AG04450 (cell line): Measurements from ENCODE around the gene SLC10A7. TPM values are rescaled to one million over a fixed set of nuclear protein-coding genes. Genes with fewer than 3 reads are reported as not detected.

Experiments used
- CTCF ChIA-PET: fragments of 300-600, 350-600 bp; formaldehyde crosslinking; extraction: SDS; loops from one replicate; lab custom pipeline; 2022; ENCODE audit warnings: antibody characterized with exemption, inconsistent platforms; lab: Charles Lee
- POLR2A ChIA-PET: fragments of 350-600 bp; formaldehyde crosslinking; extraction: SDS; loops from one replicate; lab custom pipeline; 2021; ENCODE audit warnings: antibody characterized with exemption, inconsistent platforms; lab: Yijun Ruan, JAX
- DNase-seq: peaks from one replicate; pipeline ENCODE4 v3.0.0-alpha.2; 2011; ENCODE audit warnings: low read depth, low spot score
- H3K27ac ChIP-seq: one replicate; pipeline ENCODE4 v1.5.1; 2012; ENCODE audit warnings: low read depth, low read length, control low read depth
- H3K27me3 ChIP-seq: one replicate; pipeline ENCODE4 v1.6.0; 2012; ENCODE audit warnings: low read length; ENCODE audit not compliant: control insufficient read depth, insufficient read depth
- H3K4me3 ChIP-seq: 2 replicates; pipeline ENCODE4 v1.5.1; 2011; ENCODE audit warnings: mild to moderate bottlenecking, low read depth, low read length, control low read depth
- H3K9me3 ChIP-seq: 2 replicates; pipeline ENCODE4 v1.5.1; 2012; ENCODE audit warnings: low read length; ENCODE audit not compliant: control insufficient read depth, insufficient read depth
- polyA plus RNA-seq: library from polyadenylated mRNA; depleted of rRNA; stranded (reverse); fragments of >200 nt; gene quantifications from 2 replicates; pipeline ENCODE4 v1.2.3, GENCODE V29; 2011
- TF ChIP-seq, protein P1 (sequence below): IDR thresholded peaks from 2 replicates; pipeline ENCODE4 v1.5.1; 2011; ENCODE audit warnings: low read depth, low read length, control low read depth, inconsistent platforms

SLC10A7 gene
- polyA plus RNA-seq, 1 experiment, result 13.8 TPM

DNA sequence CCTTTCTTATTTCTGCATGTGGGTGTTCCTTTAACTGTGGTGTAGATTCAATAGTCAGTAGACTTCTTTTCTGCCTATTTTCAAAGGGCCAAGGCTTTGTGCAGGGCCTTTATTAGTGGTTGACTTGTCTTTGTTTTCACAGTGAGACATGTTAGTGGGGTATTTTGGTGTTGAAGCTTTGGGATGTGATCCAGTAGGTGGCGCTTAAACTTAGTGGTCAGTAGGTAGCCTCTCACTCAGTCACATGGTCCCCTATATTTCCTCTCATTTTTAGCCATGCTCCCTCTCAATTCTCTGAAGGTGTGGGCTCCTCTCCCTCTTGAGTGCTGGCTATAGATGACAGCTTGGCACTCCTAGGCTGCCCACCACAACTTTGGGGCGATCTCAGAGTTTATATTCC, 23.4 kb upstream of the SLC10A7 start:
- POLR2A ChIA-PET, result no interaction called here
- no peaks in the 10 kb centered on the region for H3K27me3 ChIP-seq
- H3K4me3 ChIP-seq, result no peak overlapping the region
- TF ChIP-seq, protein P1, sequence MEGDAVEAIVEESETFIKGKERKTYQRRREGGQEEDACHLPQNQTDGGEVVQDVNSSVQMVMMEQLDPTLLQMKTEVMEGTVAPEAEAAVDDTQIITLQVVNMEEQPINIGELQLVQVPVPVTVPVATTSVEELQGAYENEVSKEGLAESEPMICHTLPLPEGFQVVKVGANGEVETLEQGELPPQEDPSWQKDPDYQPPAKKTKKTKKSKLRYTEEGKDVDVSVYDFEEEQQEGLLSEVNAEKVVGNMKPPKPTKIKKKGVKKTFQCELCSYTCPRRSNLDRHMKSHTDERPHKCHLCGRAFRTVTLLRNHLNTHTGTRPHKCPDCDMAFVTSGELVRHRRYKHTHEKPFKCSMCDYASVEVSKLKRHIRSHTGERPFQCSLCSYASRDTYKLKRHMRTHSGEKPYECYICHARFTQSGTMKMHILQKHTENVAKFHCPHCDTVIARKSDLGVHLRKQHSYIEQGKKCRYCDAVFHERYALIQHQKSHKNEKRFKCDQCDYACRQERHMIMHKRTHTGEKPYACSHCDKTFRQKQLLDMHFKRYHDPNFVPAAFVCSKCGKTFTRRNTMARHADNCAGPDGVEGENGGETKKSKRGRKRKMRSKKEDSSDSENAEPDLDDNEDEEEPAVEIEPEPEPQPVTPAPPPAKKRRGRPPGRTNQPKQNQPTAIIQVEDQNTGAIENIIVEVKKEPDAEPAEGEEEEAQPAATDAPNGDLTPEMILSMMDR, result peak; percentile 42
- H3K9me3 ChIP-seq, result no peaks in the 10 kb centered on the region
- DNase-seq, result no peak
- CTCF ChIA-PET, result interaction anchor here (1.5 kb wide), 1 partner anchor 552 kb away, joined by 4 read pairs; no protein-coding TSS in a partner anchor
- H3K27ac ChIP-seq, result no peak overlapping the region

DNA sequence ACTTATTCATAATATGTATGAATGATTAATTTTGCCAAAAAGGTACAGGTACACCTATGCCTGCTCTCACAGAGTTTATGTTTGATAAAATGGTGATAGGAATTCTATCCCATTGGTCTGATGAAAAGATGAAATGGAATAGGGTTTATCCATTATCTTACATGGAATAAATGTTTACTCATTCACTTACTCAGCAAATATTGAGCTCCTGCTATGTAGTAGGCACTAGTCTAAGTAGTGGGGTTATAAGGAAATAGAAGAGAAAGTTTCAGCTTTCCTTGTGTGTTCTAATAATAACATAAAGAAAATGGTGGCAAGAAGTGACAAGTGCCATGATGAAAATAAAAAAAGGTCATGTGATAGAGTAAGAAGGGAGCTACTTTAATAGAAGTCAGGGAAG, 12.4 kb upstream of the SLC10A7 start:
- DNase-seq, result no peak
- Histone ChIP-seq H3K4me3 (no peak overlapping the region), H3K27me3 (no peaks in the 10 kb centered on the region), H3K27ac (no peak overlapping the region), H3K9me3 (no peaks in the 10 kb centered on the region)
- TF ChIP-seq, protein P1, result no peak
- POLR2A ChIA-PET, result no interaction called here
- CTCF ChIA-PET, result interaction anchor here (0.7 kb wide), 1 partner anchor 8 kb away, joined by 7 read pairs; no protein-coding TSS in a partner anchor

GRCh38 chr4:146525754-146526153, 4.0 kb upstream of the SLC10A7 start:
- ChIA-PET CTCF (no interaction called here), POLR2A (no interaction called here)
- TF ChIP-seq, protein P1, result no peak
- H3K27ac ChIP-seq, result no peak overlapping the region
- no peak for DNase-seq
- H3K27me3 ChIP-seq, result no peaks in the 10 kb centered on the region
- no peak overlapping the region for H3K4me3 ChIP-seq
- H3K9me3 ChIP-seq, result peaks cover 7% of the 10 kb centered on the region; the same call in 1 of the 2 replicates

GRCh38 chr4:146524663-146525062, 2.9 kb upstream of the SLC10A7 start:
- H3K9me3 ChIP-seq, result peaks cover 7% of the 10 kb centered on the region; the same call in 1 of the 2 replicates
- ChIA-PET POLR2A (no interaction called here), CTCF (no interaction called here)
- H3K4me3 ChIP-seq, result no peak overlapping the region
- H3K27ac ChIP-seq, result no peak overlapping the region
- TF ChIP-seq, protein P1, result no peak
- H3K27me3 ChIP-seq, result no peaks in the 10 kb centered on the region
- DNase-seq, result no peak

DNA sequence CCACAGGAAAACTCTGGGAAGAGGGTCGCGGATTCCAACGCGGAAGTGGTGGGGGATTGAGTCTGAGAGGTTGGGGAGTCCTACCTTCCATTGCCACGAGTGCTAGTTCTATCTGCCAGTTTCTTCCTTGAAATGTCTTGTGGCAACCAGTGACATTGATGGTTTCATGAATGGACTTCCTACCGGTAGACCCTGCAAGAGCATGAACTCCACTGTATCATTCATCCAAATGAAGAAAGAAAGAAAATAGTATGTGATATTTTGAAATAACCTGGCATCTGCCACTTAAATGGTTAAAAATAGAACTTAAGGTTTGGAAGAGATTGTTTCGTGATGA, 1.1 kb upstream of the SLC10A7 start:
- ChIA-PET POLR2A (interaction anchor here (1.8 kb wide), 1 partner anchor 179 kb away, joined by 5 read pairs; no protein-coding TSS in a partner anchor), CTCF (interaction anchor here (0.6 kb wide), 2 partner anchors 180 to 399 kb away, joined by 3 to 7 read pairs; no protein-coding TSS in a partner anchor)
- DNase-seq, result no peak
- Histone ChIP-seq H3K27ac (peak overlapping the region; percentile 83), H3K9me3 (peaks cover 7% of the 10 kb centered on the region; the same call in 1 of the 2 replicates), H3K27me3 (no peaks in the 10 kb centered on the region), H3K4me3 (peak overlapping the region; percentile 96)
- TF ChIP-seq, protein P1, result no peak
